ENCODE measurements around the gene NHERF1. TPM values are rescaled to one million over a fixed set of nuclear protein-coding genes. Genes with fewer than 3 reads are reported as not detected.

NHERF1 gene
- total and polyA plus RNA-seq, 2 of the 13 experiments (the other 11 are each of a cell fraction or from before 2014, with no cell fraction given): 169 to 269 TPM

DNA sequence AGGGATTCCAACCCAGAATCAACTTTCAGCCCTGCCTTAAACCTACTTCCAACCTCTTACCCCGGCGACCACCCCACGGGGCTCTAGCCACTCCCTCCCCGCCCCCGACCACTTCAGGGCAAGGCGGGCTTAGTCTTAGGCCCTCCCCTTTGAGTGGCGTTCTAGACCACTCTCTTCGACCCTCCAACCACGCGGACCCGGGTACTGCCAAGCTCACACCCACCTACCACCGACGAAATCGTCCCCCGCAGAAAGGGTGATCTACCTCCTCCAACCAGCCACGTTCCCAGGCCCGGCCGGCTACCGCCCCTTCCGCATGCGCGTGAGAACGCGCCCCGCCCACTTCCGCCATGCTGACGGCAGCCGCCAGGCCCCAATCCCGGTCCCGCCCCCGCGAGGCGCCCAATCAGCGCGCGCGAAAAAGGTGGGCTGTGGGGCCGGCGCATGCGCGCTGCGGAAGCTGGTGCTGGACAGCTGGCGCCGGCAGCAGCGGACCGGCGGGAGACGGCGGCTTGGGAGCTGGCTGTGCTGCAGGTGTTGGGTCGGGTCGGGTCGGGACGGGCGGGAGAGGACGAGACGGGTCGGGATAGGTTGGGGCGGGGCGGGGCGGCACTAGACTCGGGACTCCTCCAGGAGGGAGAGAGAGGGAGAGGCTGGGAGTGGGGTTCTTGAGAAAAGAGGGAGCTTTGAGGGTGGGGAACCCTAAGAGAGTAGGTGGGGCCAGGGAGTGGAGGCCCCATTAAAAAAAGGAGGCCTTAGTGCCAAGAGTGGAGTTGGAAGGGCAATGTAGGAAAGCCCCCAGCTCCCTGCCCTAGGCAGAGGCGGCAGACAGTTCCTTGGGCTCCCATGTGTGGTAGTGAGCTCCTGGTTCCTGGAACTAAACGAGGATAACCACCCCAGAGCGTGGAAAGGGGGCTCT is 27.9 kb downstream of the NHERF1 start, which contains the start of gene NAT9:
NAT9 (minus strand) TSS at position 302 of the 919 bp plus-strand sequence. CDS start 647 bp downstream, outside the sequence.
- ChIA-PET POLR2A (interaction anchor here (0.6 to 29.3 kb wide), 10 partner anchors 9 to 346 kb away, joined by 3 to 1459 read pairs (median 4); partner anchors contain the start of genes FDXR, NHERF1 and RAB37), CTCF (ENCODE audit: low intra/inter-chr PET ratio, low total read pairs) (interaction anchor here (1.5 to 12.2 kb wide), 2 partner anchors 10 to 29 kb away, joined by 3 to 219 read pairs; partner anchors contain the start of gene NHERF1)
- BruUV-seq (replicated peaks): no TSS peak
- peak; percentile 74 for ATAC-seq
- in situ Hi-C loops (cut with HindIII; ENCODE audit: extremely low pct_ligation_motif_present, low pct_unique_long_range_greater_than_20kb) (no loop called here), intact Hi-C loops (cut with micrococcal nuclease; ENCODE audit: unreplicated experiment) (no loop called here)
- Histone ChIP-seq H3K27ac (ENCODE audit: extremely low read length, insufficient read depth, low read length) (peak within 1 kb of the TSS; percentile 71), H3K9me3 (ENCODE audit: low read length) (no peaks in the 10 kb centered on the region), H3K79me2 (ENCODE audit: insufficient read depth, low read length) (peaks cover 27% of the 10 kb centered on the region), H3K4me2 (ENCODE audit: low read depth, low read length) (peak within 1 kb of the TSS; percentile 97), H3K4me3 (replicated peaks in 1 of 3; ENCODE audit: insufficient read depth in 1 of 3, low read depth in 2 of 3, low read length in 3 of 3) (peak within 1 kb of the TSS; percentile 83 to 95 (median 94)), H4K20me1 (ENCODE audit: insufficient read depth, low read length) (no peaks in the 10 kb centered on the region), H2AFZ (ENCODE audit: low read length) (no peak within 1 kb of the TSS), H3K4me1 (ENCODE audit: insufficient read depth, low read length) (peaks cover 52% of the 10 kb centered on the region), H3K9ac (ENCODE audit: insufficient read depth, low read depth, low read length) (peak within 1 kb of the TSS; percentile 94), H3K27me3 (ENCODE audit: control insufficient read depth in 1 of 2, insufficient read depth in 2 of 2, low read length in 2 of 2) (no peaks in the 10 kb centered on the region; a peak in 1 of 5 replicates), H3K36me3 (replicated peaks in 1 of 2; ENCODE audit: control insufficient read depth in 1 of 2, insufficient read depth in 2 of 2, low read length in 2 of 2) (peaks cover 18 to 23% of the 10 kb centered on the region in 2 experiments)
- under 1% methylated on average over 58 of the region's 64 CpGs for WGBS (ENCODE audit: low lambda C conversion rate)
- peak; percentile 94 for DNase-seq (ENCODE audit: low spot score)
- FAIRE-seq: peak; percentile 69
- TF ChIP-seq ZNF136 (CRISPR knock-in tag; IDR thresholded peaks at IDR 0.05; ENCODE audit: low read depth) (peak; percentile 58; the same call in 1 of the 2 replicates), ZNF747 (CRISPR knock-in tag; IDR thresholded peaks at IDR 0.05; ENCODE audit: borderline replicate concordance) (peak; percentile 91; the same call in 1 of the 2 replicates), ZNF33A (CRISPR knock-in tag; IDR thresholded peaks at IDR 0.05; ENCODE audit: borderline replicate concordance) (no peak), THYN1 (CRISPR knock-in tag; IDR thresholded peaks at IDR 0.05; ENCODE audit: borderline replicate concordance, low read depth) (no peak), ZNF773 (CRISPR knock-in tag; IDR thresholded peaks at IDR 0.05; ENCODE audit: borderline replicate concordance) (no peak), TGIF2 (CRISPR knock-in tag; IDR thresholded peaks at IDR 0.05) (peak; percentile 90), POLR2G (IDR thresholded peaks at IDR 0.05; ENCODE audit: low read depth, low read length) (peak; percentile 90), ZKSCAN5 (CRISPR knock-in tag; IDR thresholded peaks at IDR 0.05) (no peak), ATAD3A (CRISPR knock-in tag; IDR thresholded peaks at IDR 0.05) (no peak), GZF1 (CRISPR knock-in tag; IDR thresholded peaks at IDR 0.05) (no peak)
- TF ChIP-seq, protein P1, sequence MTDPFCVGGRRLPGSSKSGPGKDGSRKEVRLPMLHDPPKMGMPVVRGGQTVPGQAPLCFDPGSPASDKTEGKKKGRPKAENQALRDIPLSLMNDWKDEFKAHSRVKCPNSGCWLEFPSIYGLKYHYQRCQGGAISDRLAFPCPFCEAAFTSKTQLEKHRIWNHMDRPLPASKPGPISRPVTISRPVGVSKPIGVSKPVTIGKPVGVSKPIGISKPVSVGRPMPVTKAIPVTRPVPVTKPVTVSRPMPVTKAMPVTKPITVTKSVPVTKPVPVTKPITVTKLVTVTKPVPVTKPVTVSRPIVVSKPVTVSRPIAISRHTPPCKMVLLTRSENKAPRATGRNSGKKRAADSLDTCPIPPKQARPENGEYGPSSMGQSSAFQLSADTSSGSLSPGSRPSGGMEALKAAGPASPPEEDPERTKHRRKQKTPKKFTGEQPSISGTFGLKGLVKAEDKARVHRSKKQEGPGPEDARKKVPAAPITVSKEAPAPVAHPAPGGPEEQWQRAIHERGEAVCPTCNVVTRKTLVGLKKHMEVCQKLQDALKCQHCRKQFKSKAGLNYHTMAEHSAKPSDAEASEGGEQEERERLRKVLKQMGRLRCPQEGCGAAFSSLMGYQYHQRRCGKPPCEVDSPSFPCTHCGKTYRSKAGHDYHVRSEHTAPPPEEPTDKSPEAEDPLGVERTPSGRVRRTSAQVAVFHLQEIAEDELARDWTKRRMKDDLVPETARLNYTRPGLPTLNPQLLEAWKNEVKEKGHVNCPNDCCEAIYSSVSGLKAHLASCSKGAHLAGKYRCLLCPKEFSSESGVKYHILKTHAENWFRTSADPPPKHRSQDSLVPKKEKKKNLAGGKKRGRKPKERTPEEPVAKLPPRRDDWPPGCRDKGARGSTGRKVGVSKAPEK (CRISPR knock-in tag; IDR thresholded peaks at IDR 0.05; ENCODE audit: borderline replicate concordance): no peak
- TF ChIP-seq, protein P2, sequence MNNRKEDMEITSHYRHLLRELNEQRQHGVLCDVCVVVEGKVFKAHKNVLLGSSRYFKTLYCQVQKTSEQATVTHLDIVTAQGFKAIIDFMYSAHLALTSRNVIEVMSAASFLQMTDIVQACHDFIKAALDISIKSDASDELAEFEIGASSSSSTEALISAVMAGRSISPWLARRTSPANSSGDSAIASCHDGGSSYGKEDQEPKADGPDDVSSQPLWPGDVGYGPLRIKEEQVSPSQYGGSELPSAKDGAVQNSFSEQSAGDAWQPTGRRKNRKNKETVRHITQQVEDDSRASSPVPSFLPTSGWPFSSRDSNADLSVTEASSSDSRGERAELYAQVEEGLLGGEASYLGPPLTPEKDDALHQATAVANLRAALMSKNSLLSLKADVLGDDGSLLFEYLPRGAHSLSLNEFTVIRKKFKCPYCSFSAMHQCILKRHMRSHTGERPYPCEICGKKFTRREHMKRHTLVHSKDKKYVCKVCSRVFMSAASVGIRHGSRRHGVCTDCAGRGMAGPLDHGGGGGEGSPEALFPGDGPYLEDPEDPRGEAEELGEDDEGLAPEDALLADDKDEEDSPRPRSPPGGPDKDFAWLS (CRISPR knock-in tag; IDR thresholded peaks at IDR 0.05; ENCODE audit: borderline replicate concordance): no peak
- TF ChIP-seq, protein P3, sequence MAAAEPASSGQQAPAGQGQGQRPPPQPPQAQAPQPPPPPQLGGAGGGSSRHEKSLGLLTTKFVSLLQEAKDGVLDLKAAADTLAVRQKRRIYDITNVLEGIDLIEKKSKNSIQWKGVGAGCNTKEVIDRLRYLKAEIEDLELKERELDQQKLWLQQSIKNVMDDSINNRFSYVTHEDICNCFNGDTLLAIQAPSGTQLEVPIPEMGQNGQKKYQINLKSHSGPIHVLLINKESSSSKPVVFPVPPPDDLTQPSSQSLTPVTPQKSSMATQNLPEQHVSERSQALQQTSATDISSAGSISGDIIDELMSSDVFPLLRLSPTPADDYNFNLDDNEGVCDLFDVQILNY (CRISPR knock-in tag; conservative IDR thresholded peaks at IDR 0.05): peak; percentile 81
- TF ChIP-seq, protein P4, sequence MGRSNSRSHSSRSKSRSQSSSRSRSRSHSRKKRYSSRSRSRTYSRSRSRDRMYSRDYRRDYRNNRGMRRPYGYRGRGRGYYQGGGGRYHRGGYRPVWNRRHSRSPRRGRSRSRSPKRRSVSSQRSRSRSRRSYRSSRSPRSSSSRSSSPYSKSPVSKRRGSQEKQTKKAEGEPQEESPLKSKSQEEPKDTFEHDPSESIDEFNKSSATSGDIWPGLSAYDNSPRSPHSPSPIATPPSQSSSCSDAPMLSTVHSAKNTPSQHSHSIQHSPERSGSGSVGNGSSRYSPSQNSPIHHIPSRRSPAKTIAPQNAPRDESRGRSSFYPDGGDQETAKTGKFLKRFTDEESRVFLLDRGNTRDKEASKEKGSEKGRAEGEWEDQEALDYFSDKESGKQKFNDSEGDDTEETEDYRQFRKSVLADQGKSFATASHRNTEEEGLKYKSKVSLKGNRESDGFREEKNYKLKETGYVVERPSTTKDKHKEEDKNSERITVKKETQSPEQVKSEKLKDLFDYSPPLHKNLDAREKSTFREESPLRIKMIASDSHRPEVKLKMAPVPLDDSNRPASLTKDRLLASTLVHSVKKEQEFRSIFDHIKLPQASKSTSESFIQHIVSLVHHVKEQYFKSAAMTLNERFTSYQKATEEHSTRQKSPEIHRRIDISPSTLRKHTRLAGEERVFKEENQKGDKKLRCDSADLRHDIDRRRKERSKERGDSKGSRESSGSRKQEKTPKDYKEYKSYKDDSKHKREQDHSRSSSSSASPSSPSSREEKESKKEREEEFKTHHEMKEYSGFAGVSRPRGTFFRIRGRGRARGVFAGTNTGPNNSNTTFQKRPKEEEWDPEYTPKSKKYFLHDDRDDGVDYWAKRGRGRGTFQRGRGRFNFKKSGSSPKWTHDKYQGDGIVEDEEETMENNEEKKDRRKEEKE (IDR thresholded peaks at IDR 0.05): no peak
